GM12878 (cell line): Measurements from ENCODE around the gene ALDH3A2.

ENCODE experiments used
- ATF7 ChIP-seq: fragments of 450-650 bp; IDR thresholded peaks from 2 replicates; pipeline ENCODE4 v1.6.1; 2016; ENCODE audit warnings: low read depth, mild to moderate bottlenecking
- JUND ChIP-seq: IDR thresholded peaks from 2 replicates; pipeline ENCODE4 v1.6.1; 2012; ENCODE audit warnings: low read depth, mild to moderate bottlenecking, low read length, improper control_type of control experiment, moderate library complexity
- NRF1 ChIP-seq: conservative IDR thresholded peaks from 2 replicates; pipeline ENCODE4 v1.6.1; 2011; ENCODE audit warnings: mild to moderate bottlenecking, low read depth, low read length, improper control_type of control experiment
- POLR2AphosphoS2 ChIP-seq: IDR thresholded peaks from 2 replicates; pipeline ENCODE4 v1.6.1; 2011; ENCODE audit warnings: low read depth, mild to moderate bottlenecking, low read length, improper control_type of control experiment, moderate library complexity
- SIN3A ChIP-seq: IDR thresholded peaks from 2 replicates; pipeline ENCODE4 v1.6.1; 2012; ENCODE audit warnings: low read depth, low read length, improper control_type of control experiment
- TF ChIP-seq, protein P1 (sequence below): IDR thresholded peaks from 2 replicates; pipeline ENCODE4 v1.6.1; 2012; ENCODE audit warnings: improper control_type of control experiment, low read depth, low read length; ENCODE audit not compliant: insufficient replicate concordance
- TF ChIP-seq, protein P2 (sequence below), 3 experiments: IDR thresholded peaks in 2 of 3; conservative IDR thresholded peaks in 1 of 3; 2 replicates each; pipeline ENCODE4 v1.5.1; 2011; ENCODE audit warnings: low read depth in 3 of 3, low read length in 3 of 3, mild to moderate bottlenecking in 3 of 3, control low read depth in 2 of 3, moderate library complexity in 2 of 3, inconsistent platforms in 1 of 3, mixed read lengths in 1 of 3; ENCODE audit not compliant: control insufficient read depth in 2 of 3, insufficient read depth in 1 of 3; ENCODE audit errors: extremely low read depth in 1 of 3

DNA sequence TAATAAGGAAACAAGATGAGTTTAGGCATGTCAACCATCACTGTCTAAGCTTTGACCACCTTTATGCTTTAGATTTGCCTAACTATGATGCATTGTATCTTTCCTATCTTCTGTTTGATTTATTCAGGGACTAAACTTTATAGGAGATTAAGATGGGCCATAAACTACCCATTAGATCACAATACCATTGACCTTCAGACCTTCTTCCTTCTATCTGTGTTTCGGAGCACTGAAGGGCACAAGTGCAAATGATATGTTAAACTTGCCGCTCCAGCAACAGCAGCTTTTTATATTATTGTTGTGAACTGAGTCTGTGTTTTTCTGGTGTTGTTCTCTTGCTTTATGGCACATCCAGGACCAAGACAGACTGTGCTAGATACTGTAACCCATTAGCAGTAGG lies 16.6 kb upstream of the ALDH3A2 start:
- TF ChIP-seq, protein P1, sequence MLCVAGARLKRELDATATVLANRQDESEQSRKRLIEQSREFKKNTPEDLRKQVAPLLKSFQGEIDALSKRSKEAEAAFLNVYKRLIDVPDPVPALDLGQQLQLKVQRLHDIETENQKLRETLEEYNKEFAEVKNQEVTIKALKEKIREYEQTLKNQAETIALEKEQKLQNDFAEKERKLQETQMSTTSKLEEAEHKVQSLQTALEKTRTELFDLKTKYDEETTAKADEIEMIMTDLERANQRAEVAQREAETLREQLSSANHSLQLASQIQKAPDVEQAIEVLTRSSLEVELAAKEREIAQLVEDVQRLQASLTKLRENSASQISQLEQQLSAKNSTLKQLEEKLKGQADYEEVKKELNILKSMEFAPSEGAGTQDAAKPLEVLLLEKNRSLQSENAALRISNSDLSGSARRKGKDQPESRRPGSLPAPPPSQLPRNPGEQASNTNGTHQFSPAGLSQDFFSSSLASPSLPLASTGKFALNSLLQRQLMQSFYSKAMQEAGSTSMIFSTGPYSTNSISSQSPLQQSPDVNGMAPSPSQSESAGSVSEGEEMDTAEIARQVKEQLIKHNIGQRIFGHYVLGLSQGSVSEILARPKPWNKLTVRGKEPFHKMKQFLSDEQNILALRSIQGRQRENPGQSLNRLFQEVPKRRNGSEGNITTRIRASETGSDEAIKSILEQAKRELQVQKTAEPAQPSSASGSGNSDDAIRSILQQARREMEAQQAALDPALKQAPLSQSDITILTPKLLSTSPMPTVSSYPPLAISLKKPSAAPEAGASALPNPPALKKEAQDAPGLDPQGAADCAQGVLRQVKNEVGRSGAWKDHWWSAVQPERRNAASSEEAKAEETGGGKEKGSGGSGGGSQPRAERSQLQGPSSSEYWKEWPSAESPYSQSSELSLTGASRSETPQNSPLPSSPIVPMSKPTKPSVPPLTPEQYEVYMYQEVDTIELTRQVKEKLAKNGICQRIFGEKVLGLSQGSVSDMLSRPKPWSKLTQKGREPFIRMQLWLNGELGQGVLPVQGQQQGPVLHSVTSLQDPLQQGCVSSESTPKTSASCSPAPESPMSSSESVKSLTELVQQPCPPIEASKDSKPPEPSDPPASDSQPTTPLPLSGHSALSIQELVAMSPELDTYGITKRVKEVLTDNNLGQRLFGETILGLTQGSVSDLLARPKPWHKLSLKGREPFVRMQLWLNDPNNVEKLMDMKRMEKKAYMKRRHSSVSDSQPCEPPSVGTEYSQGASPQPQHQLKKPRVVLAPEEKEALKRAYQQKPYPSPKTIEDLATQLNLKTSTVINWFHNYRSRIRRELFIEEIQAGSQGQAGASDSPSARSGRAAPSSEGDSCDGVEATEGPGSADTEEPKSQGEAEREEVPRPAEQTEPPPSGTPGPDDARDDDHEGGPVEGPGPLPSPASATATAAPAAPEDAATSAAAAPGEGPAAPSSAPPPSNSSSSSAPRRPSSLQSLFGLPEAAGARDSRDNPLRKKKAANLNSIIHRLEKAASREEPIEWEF, result no peak
- TF ChIP-seq, protein P2, sequence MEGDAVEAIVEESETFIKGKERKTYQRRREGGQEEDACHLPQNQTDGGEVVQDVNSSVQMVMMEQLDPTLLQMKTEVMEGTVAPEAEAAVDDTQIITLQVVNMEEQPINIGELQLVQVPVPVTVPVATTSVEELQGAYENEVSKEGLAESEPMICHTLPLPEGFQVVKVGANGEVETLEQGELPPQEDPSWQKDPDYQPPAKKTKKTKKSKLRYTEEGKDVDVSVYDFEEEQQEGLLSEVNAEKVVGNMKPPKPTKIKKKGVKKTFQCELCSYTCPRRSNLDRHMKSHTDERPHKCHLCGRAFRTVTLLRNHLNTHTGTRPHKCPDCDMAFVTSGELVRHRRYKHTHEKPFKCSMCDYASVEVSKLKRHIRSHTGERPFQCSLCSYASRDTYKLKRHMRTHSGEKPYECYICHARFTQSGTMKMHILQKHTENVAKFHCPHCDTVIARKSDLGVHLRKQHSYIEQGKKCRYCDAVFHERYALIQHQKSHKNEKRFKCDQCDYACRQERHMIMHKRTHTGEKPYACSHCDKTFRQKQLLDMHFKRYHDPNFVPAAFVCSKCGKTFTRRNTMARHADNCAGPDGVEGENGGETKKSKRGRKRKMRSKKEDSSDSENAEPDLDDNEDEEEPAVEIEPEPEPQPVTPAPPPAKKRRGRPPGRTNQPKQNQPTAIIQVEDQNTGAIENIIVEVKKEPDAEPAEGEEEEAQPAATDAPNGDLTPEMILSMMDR (IDR thresholded peaks at IDR 0.05 in 2 of 3, conservative IDR thresholded peaks at IDR 0.05 in 1 of 3; ENCODE audit: control insufficient read depth in 2 of 3, extremely low read depth in 1 of 3, insufficient read depth in 1 of 3, low read depth in 3 of 3, low read length in 3 of 3), result no peak
- TF ChIP-seq NRF1 (no peak), JUND (no peak), POLR2AphosphoS2 (no peak), ATF7 (no peak), SIN3A (no peak)
